Peyer's patch (tissue), 4 donors: ENCODE results near the gene LRRC34.

ENCODE experiments used
- CTCF ChIP-seq, 6 experiments: fragments of 450-650 bp in 4 of 6; fragments of 200-600 bp in 2 of 6; sonication (generic) in 1 of 6; IDR thresholded peaks; one replicate each; pipeline ENCODE4 v1.5.1; 2017 to 2019; ENCODE audit warnings: antibody characterized with exemption in 6 of 6, mild to moderate bottlenecking in 3 of 6, moderate library complexity in 1 of 6
- POLR2A ChIP-seq, 2 donors: fragments of 450-650 bp; IDR thresholded peaks; one replicate each; pipeline ENCODE4 v1.5.1; 2017; ENCODE audit warnings: antibody characterized with exemption in 2 of 2, mild to moderate bottlenecking in 2 of 2, moderate library complexity in 2 of 2

GRCh38 chr3:169804681-169805080 is 8.0 kb downstream of the LRRC34 start:
- TF ChIP-seq CTCF (IDR thresholded peaks at IDR 0.05) (no peak), POLR2A (IDR thresholded peaks at IDR 0.05) (no peak)
